ENCODE data around the gene ZNF423.

DNA sequence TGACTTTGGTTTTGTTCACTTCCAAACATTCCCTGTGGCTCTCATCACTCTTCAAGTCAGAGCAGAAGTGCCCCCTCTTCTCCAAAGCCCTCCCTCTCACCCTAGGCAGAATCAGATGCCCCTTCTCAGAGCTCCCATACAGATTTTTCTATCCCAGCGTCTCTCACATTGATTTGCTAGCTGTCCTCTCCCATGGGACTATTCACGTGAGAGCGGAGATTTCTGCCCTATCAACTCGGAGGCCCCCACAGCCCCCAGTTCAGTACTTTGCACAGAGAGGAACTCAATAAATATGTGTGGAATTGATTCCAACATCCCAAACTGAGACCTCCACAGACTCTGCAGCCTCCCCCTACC, 299.7 kb downstream of the ZNF423 start:
- TF ChIP-seq, protein P1, sequence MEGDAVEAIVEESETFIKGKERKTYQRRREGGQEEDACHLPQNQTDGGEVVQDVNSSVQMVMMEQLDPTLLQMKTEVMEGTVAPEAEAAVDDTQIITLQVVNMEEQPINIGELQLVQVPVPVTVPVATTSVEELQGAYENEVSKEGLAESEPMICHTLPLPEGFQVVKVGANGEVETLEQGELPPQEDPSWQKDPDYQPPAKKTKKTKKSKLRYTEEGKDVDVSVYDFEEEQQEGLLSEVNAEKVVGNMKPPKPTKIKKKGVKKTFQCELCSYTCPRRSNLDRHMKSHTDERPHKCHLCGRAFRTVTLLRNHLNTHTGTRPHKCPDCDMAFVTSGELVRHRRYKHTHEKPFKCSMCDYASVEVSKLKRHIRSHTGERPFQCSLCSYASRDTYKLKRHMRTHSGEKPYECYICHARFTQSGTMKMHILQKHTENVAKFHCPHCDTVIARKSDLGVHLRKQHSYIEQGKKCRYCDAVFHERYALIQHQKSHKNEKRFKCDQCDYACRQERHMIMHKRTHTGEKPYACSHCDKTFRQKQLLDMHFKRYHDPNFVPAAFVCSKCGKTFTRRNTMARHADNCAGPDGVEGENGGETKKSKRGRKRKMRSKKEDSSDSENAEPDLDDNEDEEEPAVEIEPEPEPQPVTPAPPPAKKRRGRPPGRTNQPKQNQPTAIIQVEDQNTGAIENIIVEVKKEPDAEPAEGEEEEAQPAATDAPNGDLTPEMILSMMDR (IDR thresholded peaks at IDR 0.05): no peak
- no peak for TF ChIP-seq POLR2A (IDR thresholded peaks at IDR 0.05)

Measured in right lobe of liver (tissue), 4 donors.